K562 (cell line): ENCODE results near the gene ARFGEF2.

Experiments used
- ARID2 ChIP-seq: fragments of 450-650 bp; IDR thresholded peaks from 2 replicates; pipeline ENCODE4 v1.6.1; 2017; ENCODE audit warnings: antibody characterized with exemption, mild to moderate bottlenecking
- CTCF ChIP-seq, 3 experiments: IDR thresholded peaks in 2 of 3; conservative IDR thresholded peaks in 1 of 3; 2 replicates each; pipeline ENCODE4 v1.5.1; 2011 to 2012; ENCODE audit warnings: low read length in 3 of 3, mild to moderate bottlenecking in 3 of 3, control low read depth in 2 of 3, improper control_type of control experiment in 1 of 3, inconsistent platforms in 1 of 3, low read depth in 1 of 3, mixed read lengths in 1 of 3, moderate library complexity in 1 of 3; ENCODE audit not compliant: insufficient read depth in 2 of 3
- DNMT1 ChIP-seq: fragments of 450-650 bp; IDR thresholded peaks from 2 replicates; pipeline ENCODE4 v1.6.1; 2016; ENCODE audit warnings: antibody characterized with exemption, mild to moderate bottlenecking
- PML ChIP-seq: IDR thresholded peaks from 2 replicates; pipeline ENCODE4 v1.6.1; 2012; ENCODE audit warnings: low read length, inconsistent platforms
- REST ChIP-seq, 2 experiments: fragments of 450-650 bp; formaldehyde crosslinking in 1 of 2; IDR thresholded peaks; 2 replicates each; pipeline versions ENCODE4 v1.4.0 to v1.6.1; 2014 to 2020; ENCODE audit warnings: mild to moderate bottlenecking in 2 of 2, borderline replicate concordance in 1 of 2, low read depth in 1 of 2
- TBP ChIP-seq: optimal IDR thresholded peaks from 2 replicates; pipeline ENCODE3; 2011; ENCODE audit warnings: low read depth, low read length, improper control_type of control experiment
- TCF7 ChIP-seq: sonication (generic); IDR thresholded peaks from 2 replicates; pipeline ENCODE4 v1.6.1; 2016; ENCODE audit warnings: antibody characterized with exemption, borderline replicate concordance

DNA sequence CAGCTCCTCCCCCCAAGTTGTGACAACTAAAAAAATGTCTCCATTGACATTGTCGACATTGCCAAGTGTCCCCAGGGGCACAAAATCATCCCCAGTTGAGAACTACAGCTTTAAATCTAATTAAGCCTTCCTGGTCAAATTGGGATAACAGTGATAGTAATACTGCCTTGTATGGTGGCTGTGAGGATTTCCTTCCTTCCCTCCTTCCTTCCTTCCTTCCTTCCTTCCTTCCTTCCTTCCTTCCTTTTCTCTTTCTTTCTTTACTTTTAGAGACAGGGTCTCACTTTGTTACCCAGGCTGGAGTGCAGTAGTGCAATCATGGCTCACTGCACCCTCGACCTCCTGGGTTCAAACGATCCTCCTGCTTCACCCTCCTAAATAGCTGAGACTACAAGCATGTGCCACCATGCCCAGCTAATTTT is 29.5 kb upstream of the ARFGEF2 start:
- no peak for TF ChIP-seq ARID2
- no peak for TF ChIP-seq TCF7
- no peak for TF ChIP-seq PML
- TF ChIP-seq TBP = no peak
- no peak for TF ChIP-seq REST (IDR thresholded peaks at IDR 0.05; ENCODE audit: borderline replicate concordance)
- TF ChIP-seq REST (CRISPR knock-in tag; IDR thresholded peaks at IDR 0.05; ENCODE audit: low read depth) = no peak
- no peak for TF ChIP-seq CTCF (IDR thresholded peaks at IDR 0.05 in 2 of 3, conservative IDR thresholded peaks at IDR 0.05 in 1 of 3; ENCODE audit: insufficient read depth in 2 of 3, low read depth in 1 of 3, low read length in 3 of 3)
- no peak for TF ChIP-seq DNMT1
